ENCODE measurements around the gene LAMB1.

LAMB1 gene

GRCh38 chr7:107996072-107996882 is 6.7 kb downstream of the LAMB1 start:
- no peaks in the 10 kb centered on the region for H3K36me3 ChIP-seq
- H3K4me3 ChIP-seq (ENCODE audit: low read depth in 1 of 2, low read length in 1 of 2), result no peak overlapping the region
- no peaks in the 10 kb centered on the region for H3K9me3 ChIP-seq
- H3K27ac ChIP-seq, result no peak overlapping the region
- peaks cover under 1 to 2% of the 10 kb centered on the region in 2 experiments for H3K4me1 ChIP-seq (ENCODE audit: control insufficient read depth in 1 of 2, insufficient read depth in 1 of 2, low read depth in 1 of 2, low read length in 1 of 2)
- TF ChIP-seq, protein P1, sequence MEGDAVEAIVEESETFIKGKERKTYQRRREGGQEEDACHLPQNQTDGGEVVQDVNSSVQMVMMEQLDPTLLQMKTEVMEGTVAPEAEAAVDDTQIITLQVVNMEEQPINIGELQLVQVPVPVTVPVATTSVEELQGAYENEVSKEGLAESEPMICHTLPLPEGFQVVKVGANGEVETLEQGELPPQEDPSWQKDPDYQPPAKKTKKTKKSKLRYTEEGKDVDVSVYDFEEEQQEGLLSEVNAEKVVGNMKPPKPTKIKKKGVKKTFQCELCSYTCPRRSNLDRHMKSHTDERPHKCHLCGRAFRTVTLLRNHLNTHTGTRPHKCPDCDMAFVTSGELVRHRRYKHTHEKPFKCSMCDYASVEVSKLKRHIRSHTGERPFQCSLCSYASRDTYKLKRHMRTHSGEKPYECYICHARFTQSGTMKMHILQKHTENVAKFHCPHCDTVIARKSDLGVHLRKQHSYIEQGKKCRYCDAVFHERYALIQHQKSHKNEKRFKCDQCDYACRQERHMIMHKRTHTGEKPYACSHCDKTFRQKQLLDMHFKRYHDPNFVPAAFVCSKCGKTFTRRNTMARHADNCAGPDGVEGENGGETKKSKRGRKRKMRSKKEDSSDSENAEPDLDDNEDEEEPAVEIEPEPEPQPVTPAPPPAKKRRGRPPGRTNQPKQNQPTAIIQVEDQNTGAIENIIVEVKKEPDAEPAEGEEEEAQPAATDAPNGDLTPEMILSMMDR (IDR thresholded peaks at IDR 0.05), result no peak
- peaks cover 92% of the 10 kb centered on the region for H3K27me3 ChIP-seq

- no peaks in the 10 kb centered on the region for H3K36me3 ChIP-seq
- H3K9me3 ChIP-seq, result no peaks in the 10 kb centered on the region
- H3K4me3 ChIP-seq (ENCODE audit: low read depth in 1 of 2, low read length in 1 of 2), result no peak overlapping the region
- H3K27ac ChIP-seq, result no peak overlapping the region
- TF ChIP-seq, protein P1 (IDR thresholded peaks at IDR 0.05), result no peak
- no peaks in the 10 kb centered on the region for H3K4me1 ChIP-seq (ENCODE audit: control insufficient read depth in 1 of 2, insufficient read depth in 1 of 2, low read depth in 1 of 2, low read length in 1 of 2)
- peaks cover 88% of the 10 kb centered on the region for H3K27me3 ChIP-seq
These were observed 7.5 kb downstream of the LAMB1 start for GRCh38 chr7:107995184-107996071.

GRCh38 chr7:107994421-107995030 is 8.4 kb downstream of the LAMB1 start:
- H3K36me3 ChIP-seq, result no peaks in the 10 kb centered on the region
- TF ChIP-seq, protein P1 (IDR thresholded peaks at IDR 0.05), result no peak
- H3K9me3 ChIP-seq, result no peaks in the 10 kb centered on the region
- H3K27me3 ChIP-seq, result peaks cover 88% of the 10 kb centered on the region
- H3K4me1 ChIP-seq (ENCODE audit: control insufficient read depth in 1 of 2, insufficient read depth in 1 of 2, low read depth in 1 of 2, low read length in 1 of 2), result no peaks in the 10 kb centered on the region
- H3K27ac ChIP-seq, result no peak overlapping the region
- no peak overlapping the region for H3K4me3 ChIP-seq (ENCODE audit: low read depth in 1 of 2, low read length in 1 of 2)

DNA sequence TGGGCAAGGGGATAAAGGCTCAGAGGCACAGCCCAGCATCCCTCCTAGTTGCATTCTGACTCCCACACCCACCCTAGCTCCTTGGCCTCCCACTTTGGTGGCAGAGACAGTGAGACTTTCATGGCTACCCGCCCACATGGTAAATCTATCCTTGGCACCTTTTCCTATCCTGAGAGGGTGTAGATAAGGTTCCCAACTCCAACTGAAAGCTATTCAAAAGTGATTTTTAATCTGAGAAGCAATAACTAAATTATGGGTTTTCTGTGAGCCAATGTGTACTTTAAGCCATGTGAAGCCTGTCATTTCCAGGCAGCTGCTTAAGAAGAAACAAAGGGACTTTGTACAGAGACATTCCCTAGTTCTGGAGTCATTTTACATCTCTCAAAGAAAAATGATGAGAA is 9.1 kb downstream of the LAMB1 start:
- H3K27ac ChIP-seq, result no peak overlapping the region
- no peak overlapping the region for H3K4me3 ChIP-seq (ENCODE audit: low read depth in 1 of 2, low read length in 1 of 2)
- no peaks in the 10 kb centered on the region for H3K36me3 ChIP-seq
- no peaks in the 10 kb centered on the region for H3K9me3 ChIP-seq
- TF ChIP-seq, protein P1 (IDR thresholded peaks at IDR 0.05), result no peak
- no peaks in the 10 kb centered on the region for H3K4me1 ChIP-seq (ENCODE audit: control insufficient read depth in 1 of 2, insufficient read depth in 1 of 2, low read depth in 1 of 2, low read length in 1 of 2)
- peaks cover 85% of the 10 kb centered on the region for H3K27me3 ChIP-seq

DNA sequence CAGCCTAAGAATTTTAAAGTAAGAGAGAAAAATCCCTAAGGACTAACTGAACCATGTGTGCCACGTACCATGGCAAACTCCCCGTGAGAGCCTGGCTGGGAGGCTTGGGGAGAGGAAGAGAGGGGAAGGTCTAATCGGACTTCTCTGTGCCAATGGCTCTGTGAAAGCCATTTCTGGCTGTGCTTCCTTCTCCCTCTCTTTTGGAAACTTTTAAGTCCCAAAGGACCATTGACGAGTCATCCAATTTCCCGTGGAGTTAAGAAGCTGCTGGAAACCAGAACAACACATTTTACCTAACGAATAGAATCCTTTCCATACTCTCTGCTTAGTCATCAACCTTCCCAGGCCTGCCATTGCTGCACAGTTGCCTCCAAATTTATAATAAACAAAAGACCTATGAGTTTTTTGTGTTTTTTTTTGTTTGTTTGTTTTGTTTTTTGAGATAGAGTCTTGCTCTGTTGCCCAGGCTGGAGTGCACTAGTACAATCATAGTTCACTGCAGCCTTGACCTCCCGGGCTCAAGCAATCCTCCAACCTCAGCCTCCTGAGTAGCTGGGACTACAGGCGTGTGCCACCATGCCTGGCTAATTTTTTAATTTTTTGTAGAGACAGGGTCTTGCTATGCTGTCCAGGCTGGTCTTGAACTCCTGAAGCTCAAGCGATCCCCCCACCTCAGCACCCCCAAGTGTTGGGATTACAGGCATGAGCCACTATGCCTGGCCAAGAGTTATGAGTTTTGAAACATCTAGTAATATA is 13.2 kb downstream of the LAMB1 start:
- no peak overlapping the region for H3K4me3 ChIP-seq (ENCODE audit: low read depth in 1 of 2, low read length in 1 of 2)
- TF ChIP-seq, protein P1 (IDR thresholded peaks at IDR 0.05), result no peak
- no peaks in the 10 kb centered on the region for H3K4me1 ChIP-seq (ENCODE audit: control insufficient read depth in 1 of 2, insufficient read depth in 1 of 2, low read depth in 1 of 2, low read length in 1 of 2)
- no peaks in the 10 kb centered on the region for H3K36me3 ChIP-seq
- H3K27ac ChIP-seq, result no peak overlapping the region
- H3K27me3 ChIP-seq, result peaks cover 51% of the 10 kb centered on the region
- no peaks in the 10 kb centered on the region for H3K9me3 ChIP-seq
